CD14-positive monocyte (primary cell): ENCODE measurements around the gene LIFR. TPM values are rescaled to one million over a fixed set of nuclear protein-coding genes. Genes with fewer than 3 reads are reported as not detected.

Experiments used
- DNase-seq, 3 donors: peaks; one replicate each; pipeline ENCODE4 v3.0.0-alpha.2; 2011 to 2022
- H2AFZ ChIP-seq: 2 replicates; pipeline ENCODE4 v1.6.0; 2012; ENCODE audit warnings: mild to moderate bottlenecking, low read depth, low read length, inconsistent platforms; ENCODE audit not compliant: insufficient read depth, poor library complexity, severe bottlenecking
- H3K27ac ChIP-seq, 2 donors: 1 replicate in 1 of 2; 2 replicates in 1 of 2; pipeline ENCODE4 v1.5.1; 2012 to 2013; ENCODE audit warnings: low read length in 2 of 2, control low read depth in 1 of 2, inconsistent platforms in 1 of 2, low read depth in 1 of 2, mild to moderate bottlenecking in 1 of 2
- H3K27me3 ChIP-seq, 2 donors: one replicate each; pipeline versions ENCODE4 v1.6.0 to v1.6.1; 2011 to 2013; ENCODE audit warnings: low read length in 2 of 2; ENCODE audit not compliant: control insufficient read depth in 2 of 2, insufficient read depth in 2 of 2
- H3K36me3 ChIP-seq, 2 donors: replicated peaks in 1 of 2; 1 replicate in 1 of 2; 2 replicates in 1 of 2; pipeline versions ENCODE4 v1.5.1 to v1.6.1; 2012 to 2013; ENCODE audit warnings: low read length in 2 of 2, control low read depth in 1 of 2, inconsistent platforms in 1 of 2, mild to moderate bottlenecking in 1 of 2; ENCODE audit not compliant: insufficient read depth in 2 of 2, control insufficient read depth in 1 of 2
- H3K4me1 ChIP-seq, 2 donors: 1 replicate in 1 of 2; 2 replicates in 1 of 2; pipeline versions ENCODE4 v1.5.1 to v1.6.1; 2012 to 2013; ENCODE audit warnings: low read length in 2 of 2, control low read depth in 1 of 2, inconsistent platforms in 1 of 2, mild to moderate bottlenecking in 1 of 2, moderate library complexity in 1 of 2; ENCODE audit not compliant: insufficient read depth in 2 of 2, control insufficient read depth in 1 of 2
- H3K4me2 ChIP-seq: replicated peaks from 2 replicates; pipeline ENCODE3; 2012; ENCODE audit warnings: low read length, moderate library complexity, mild to moderate bottlenecking; ENCODE audit not compliant: poor library complexity, severe bottlenecking; ENCODE audit errors: extremely low read depth
- H3K4me3 ChIP-seq, 3 experiments: fragments of 200-600 bp in 1 of 3; sonication (generic) in 1 of 3; replicated peaks in 1 of 3; 1 replicate in 2 of 3; 2 replicates in 1 of 3; pipeline ENCODE4 v1.5.1; 2011 to 2013; ENCODE audit warnings: low read length in 3 of 3, mild to moderate bottlenecking in 3 of 3, control low read depth in 2 of 3, low read depth in 2 of 3, inconsistent platforms in 1 of 3, moderate library complexity in 1 of 3
- H3K79me2 ChIP-seq: 2 replicates; pipeline ENCODE4 v1.6.0; 2012; ENCODE audit warnings: mild to moderate bottlenecking, control low read depth, inconsistent platforms, low read length, moderate library complexity; ENCODE audit not compliant: insufficient read depth
- H3K9ac ChIP-seq: 2 replicates; pipeline ENCODE4 v1.6.0; 2017; ENCODE audit warnings: low read length, mild to moderate bottlenecking; ENCODE audit not compliant: insufficient read depth, poor library complexity, severe bottlenecking
- H3K9me3 ChIP-seq, 2 donors: replicated peaks in 1 of 2; 1 replicate in 1 of 2; 2 replicates in 1 of 2; pipeline versions ENCODE4 v1.5.1 to v1.6.1; 2012 to 2013; ENCODE audit warnings: low read length in 2 of 2, control low read depth in 1 of 2; ENCODE audit not compliant: control insufficient read depth in 1 of 2, insufficient read depth in 1 of 2
- H4K20me1 ChIP-seq: 2 replicates; pipeline ENCODE4 v1.6.0; 2012; ENCODE audit warnings: mild to moderate bottlenecking, low read length, control low read depth, moderate library complexity; ENCODE audit not compliant: insufficient read depth
- H3K27ac Mint-ChIP-seq, 7 donors: one replicate each; pipeline ENCODE4 v1.8.0; 2020; ENCODE audit warnings: mild to moderate bottlenecking in 7 of 7, mixed read lengths in 7 of 7, moderate library complexity in 6 of 7, inconsistent platforms in 2 of 7
- H3K27me3 Mint-ChIP-seq, 3 donors: one replicate each; pipeline ENCODE4 v1.8.0; 2021 to 2022; ENCODE audit warnings: low read depth in 3 of 3, mild to moderate bottlenecking in 3 of 3, mixed read lengths in 3 of 3, moderate library complexity in 3 of 3, inconsistent platforms in 1 of 3
- H3K36me3 Mint-ChIP-seq, 2 donors: one replicate each; pipeline ENCODE4 v1.8.0; 2020; ENCODE audit warnings: mixed read lengths in 2 of 2, inconsistent platforms in 1 of 2, mild to moderate bottlenecking in 1 of 2
- H3K4me1 Mint-ChIP-seq: one replicate; pipeline ENCODE4 v1.8.0; 2020; ENCODE audit warnings: mild to moderate bottlenecking, mixed read lengths
- H3K4me3 Mint-ChIP-seq, 2 donors: one replicate each; pipeline ENCODE4 v1.8.0; 2020; ENCODE audit warnings: mild to moderate bottlenecking in 2 of 2, mixed read lengths in 2 of 2, moderate library complexity in 1 of 2
- H3K9me3 Mint-ChIP-seq, 7 donors: one replicate each; pipeline ENCODE4 v1.8.0; 2020 to 2022; ENCODE audit warnings: mixed read lengths in 7 of 7, mild to moderate bottlenecking in 6 of 7, moderate library complexity in 6 of 7, inconsistent platforms in 2 of 7
- CTCF ChIP-seq: fragments of 200-600 bp; IDR thresholded peaks from one replicate; pipeline ENCODE4 v1.8.0; 2022; ENCODE audit warnings: antibody characterized with exemption, mild to moderate bottlenecking
- WGBS: methylation state at CpG from one replicate; pipeline ENCODE4 v1.1.5; 2013; ENCODE audit warnings: missing lambda C conversion rate; ENCODE audit not compliant: insufficient coverage; 5-methylcytosine and 5-hydroxymethylcytosine counted together
- intact Hi-C, 2 donors: fragments of 100-400 bp; cut with micrococcal nuclease; formaldehyde crosslinking; loops; one replicate each; pipeline versions ENCODE4 v1.15.0 to v1.15.1; 2023
- polyA plus RNA-seq, 3 donors: library from polyadenylated mRNA; depleted of rRNA in 1 of 3; unstranded in 2 of 3; stranded (reverse) in 1 of 3; fragments of 300-500 nt in 2 of 3; fragments of >200 nt in 1 of 3; fragmentation: Illumina TruSeq in 2 of 3; gene quantifications; 1 replicate in 2 of 3; 2 replicates in 1 of 3; pipeline ENCODE4 v1.2.3, GENCODE V29; 2012 to 2021

LIFR gene
- polyA plus RNA-seq, 3 donors, result not detected

DNA sequence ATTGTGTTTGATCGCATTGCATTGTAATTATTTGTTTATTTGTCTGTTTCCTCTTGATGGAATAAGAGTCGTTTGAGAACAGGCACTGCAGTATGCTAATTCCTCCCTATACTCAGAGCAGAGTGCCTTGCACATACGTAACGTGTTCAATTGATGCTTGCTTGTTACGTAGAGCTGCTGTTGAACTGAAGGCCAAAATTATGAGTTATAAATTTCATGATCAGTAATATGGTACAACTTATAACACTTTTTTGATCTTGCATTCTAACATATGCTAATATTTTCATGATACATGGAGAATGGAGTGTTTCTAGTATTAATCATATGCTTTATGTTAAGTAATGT, 26.5 kb upstream of the LIFR start:
- no peak overlapping the region for H3K9ac ChIP-seq
- Mint-ChIP-seq H3K36me3 (no peaks in the 10 kb centered on the region), H3K27me3 (peaks cover 14 to 17% (median 16%) of the 10 kb centered on the region in 3 donors), H3K27ac (no peak overlapping the region), H3K4me1 (peaks cover 3% of the 10 kb centered on the region), H3K4me3 (no peak overlapping the region), H3K9me3 (peaks cover 0 to 5% (median 2%) of the 10 kb centered on the region in 7 donors)
- TF ChIP-seq CTCF, result no peak
- no peak overlapping the region for H2AFZ ChIP-seq
- H3K27me3 ChIP-seq, result peaks cover 0 to 14% of the 10 kb centered on the region in 2 donors
- H4K20me1 ChIP-seq, result no peaks in the 10 kb centered on the region
- no peak overlapping the region for H3K4me2 ChIP-seq
- H3K4me3 ChIP-seq, result no peak overlapping the region
- no peak overlapping the region for H3K27ac ChIP-seq
- no peaks in the 10 kb centered on the region for H3K79me2 ChIP-seq
- intact Hi-C loops, result no loop called here
- H3K9me3 ChIP-seq, result no peaks in the 10 kb centered on the region
- no peaks in the 10 kb centered on the region for H3K4me1 ChIP-seq
- no peak for DNase-seq
- no peaks in the 10 kb centered on the region for H3K36me3 ChIP-seq
- WGBS, result no CpG with 5 or more reads among the region's 5 CpGs

DNA sequence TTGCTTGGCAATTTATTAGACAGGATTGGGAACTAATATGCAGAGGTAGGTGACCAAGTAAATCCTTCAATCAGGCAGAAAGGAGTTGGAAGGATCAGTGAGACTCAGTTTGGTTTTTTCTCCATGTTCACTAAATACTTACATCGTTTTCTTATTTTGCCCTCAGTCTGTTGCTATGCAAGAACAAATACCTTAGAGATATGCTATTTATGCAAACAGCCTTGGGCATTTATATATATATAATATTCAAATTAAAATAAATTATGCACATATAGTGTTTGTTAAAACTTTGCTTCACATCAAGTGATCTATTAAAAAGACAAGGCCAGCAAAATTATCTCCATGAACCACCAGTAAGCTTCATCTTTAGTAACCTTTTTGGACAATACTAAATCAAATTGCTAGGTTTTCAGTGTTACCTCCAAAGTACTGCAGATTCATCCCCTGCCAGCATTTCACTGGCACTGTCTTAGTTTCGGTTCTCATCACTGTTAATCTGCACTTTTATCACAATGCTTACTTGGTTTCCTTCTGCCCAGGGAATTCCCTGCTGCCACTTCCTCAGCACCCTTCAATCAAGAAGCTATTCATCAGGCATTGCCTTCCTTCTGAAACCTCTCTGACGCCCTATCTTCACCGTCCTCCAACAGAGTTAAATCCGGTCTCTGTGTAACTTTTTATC, 26.0 kb upstream of the LIFR start:
- Histone ChIP-seq H3K4me1 (no peaks in the 10 kb centered on the region), H3K79me2 (no peaks in the 10 kb centered on the region), H2AFZ (no peak overlapping the region), H3K4me3 (no peak overlapping the region), H3K9ac (no peak overlapping the region), H3K9me3 (no peaks in the 10 kb centered on the region), H3K36me3 (no peaks in the 10 kb centered on the region), H3K27me3 (peaks cover 0 to 14% of the 10 kb centered on the region in 2 donors), H3K27ac (no peak overlapping the region), H4K20me1 (no peaks in the 10 kb centered on the region), H3K4me2 (no peak overlapping the region)
- peak in 1 of 3 donors; percentile 48 for DNase-seq
- Mint-ChIP-seq H3K27ac (no peak overlapping the region), H3K4me1 (peaks cover 3% of the 10 kb centered on the region), H3K9me3 (peaks cover 0 to 5% (median 2%) of the 10 kb centered on the region in 7 donors), H3K36me3 (no peaks in the 10 kb centered on the region), H3K4me3 (no peak overlapping the region), H3K27me3 (peaks cover 15 to 17% (median 16%) of the 10 kb centered on the region in 3 donors)
- no peak for TF ChIP-seq CTCF
- WGBS, result 20% methylated on average over 1 of the region's 5 CpGs
- intact Hi-C loops, result no loop called here
